Sigmoid colon (tissue), 4 donors: Measurements from ENCODE around the gene POMZP3.
"Not testable (repeated sequence)": the region's sequence is repeated elsewhere in the genome, so short reads cannot be mapped to it uniquely, and the experiment has no call there.

ENCODE experiments used
- CTCF ChIP-seq, 4 experiments: fragments of 450-650 bp in 3 of 4; fragments of 200-600 bp in 1 of 4; IDR thresholded peaks; one replicate each; pipeline ENCODE4 v1.5.1; 2016 to 2019; ENCODE audit warnings: antibody characterized with exemption in 4 of 4, mild to moderate bottlenecking in 3 of 4, moderate library complexity in 2 of 4
- EP300 ChIP-seq, 4 donors: sonication (generic); formaldehyde crosslinking; IDR thresholded peaks; one replicate each; pipeline ENCODE4 v1.6.1; 2017; ENCODE audit warnings: antibody characterized with exemption in 4 of 4
- POLR2A ChIP-seq, 2 donors: fragments of 450-650 bp; IDR thresholded peaks; one replicate each; pipeline ENCODE4 v1.6.1; 2016; ENCODE audit warnings: antibody characterized with exemption in 2 of 2, mild to moderate bottlenecking in 2 of 2, moderate library complexity in 2 of 2

GRCh38 chr7:76612232-76612631 is 14.8 kb downstream of the POMZP3 start:
- not testable (repeated sequence) for TF ChIP-seq POLR2A, CTCF, EP300 (IDR thresholded peaks at IDR 0.05)
